NCI-H2171 (cell line): ENCODE measurements around the gene RPL13A.

Experiments
- DNase-seq: peaks from one replicate; lab custom pipeline; 2025; lab: John Stamatoyannopoulos, UW

Gene RPL13A

GRCh38 chr19:49481020-49481683, 6.3 kb upstream of the RPL13A start:
- DNase-seq: no peak

DNA sequence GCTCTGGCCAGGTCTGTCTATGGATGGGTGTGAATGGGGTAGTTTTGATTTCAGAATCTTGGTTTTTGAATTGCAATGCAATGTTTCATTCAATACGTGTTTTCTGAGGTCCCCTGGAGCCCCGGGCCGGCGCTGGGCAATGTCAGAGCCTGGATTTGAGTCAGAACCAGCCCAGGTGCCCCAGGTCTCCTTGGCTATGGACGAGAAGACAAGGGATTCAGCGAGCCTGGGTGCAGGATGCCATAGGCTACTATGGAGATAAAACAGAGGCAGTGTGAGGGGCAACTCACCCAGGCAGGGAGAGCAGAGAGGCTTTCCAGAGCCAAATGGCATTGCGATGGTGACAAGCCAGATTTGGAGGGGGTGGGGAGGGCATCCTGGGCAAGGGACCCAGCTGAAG, 1.2 kb upstream of the RPL13A start:
- no peak for DNase-seq

- DNase-seq: no peak
These were observed 615 bp upstream of the RPL13A start for GRCh38 chr19:49486710-49487276.

DNA sequence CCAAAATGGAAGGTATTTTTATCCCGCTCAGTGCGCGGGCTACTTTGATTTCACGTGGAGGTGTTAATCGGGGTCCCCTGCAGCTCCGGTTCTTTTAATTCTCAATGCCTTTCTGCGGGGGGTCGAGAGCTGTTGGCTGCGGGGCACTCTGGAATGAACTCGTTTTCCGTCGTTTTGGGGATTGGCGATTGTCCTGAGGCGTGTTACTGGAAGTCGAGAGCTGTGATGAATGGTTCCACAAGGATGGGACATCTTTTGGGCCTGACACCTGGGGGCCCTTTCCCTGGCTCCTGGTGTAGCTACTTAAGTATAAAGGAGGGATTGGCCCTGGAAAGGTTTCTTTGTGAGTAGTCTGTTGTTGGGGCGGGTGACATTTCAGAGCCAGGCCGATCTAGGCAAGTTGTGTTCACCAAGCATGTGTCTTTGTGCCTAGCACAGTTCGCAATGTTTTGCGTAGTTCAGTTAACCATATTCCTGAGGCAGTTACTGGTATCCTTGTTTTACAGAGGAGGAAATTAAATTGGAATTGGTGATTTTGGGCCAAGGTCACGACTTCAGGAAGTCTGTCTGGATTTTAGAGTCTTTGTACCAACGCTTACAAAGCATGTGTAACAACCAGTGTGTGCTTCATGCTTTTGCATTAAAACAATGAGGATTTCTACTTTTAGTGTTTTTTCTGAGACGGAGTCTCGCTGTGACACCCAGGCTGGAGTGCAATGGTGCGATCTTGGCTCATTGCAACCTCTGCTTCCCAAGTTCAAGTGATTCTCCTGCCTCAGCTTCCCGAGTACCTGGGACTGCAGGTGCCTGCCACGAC, 846 bp downstream of the RPL13A start:
- no peak for DNase-seq

DNA sequence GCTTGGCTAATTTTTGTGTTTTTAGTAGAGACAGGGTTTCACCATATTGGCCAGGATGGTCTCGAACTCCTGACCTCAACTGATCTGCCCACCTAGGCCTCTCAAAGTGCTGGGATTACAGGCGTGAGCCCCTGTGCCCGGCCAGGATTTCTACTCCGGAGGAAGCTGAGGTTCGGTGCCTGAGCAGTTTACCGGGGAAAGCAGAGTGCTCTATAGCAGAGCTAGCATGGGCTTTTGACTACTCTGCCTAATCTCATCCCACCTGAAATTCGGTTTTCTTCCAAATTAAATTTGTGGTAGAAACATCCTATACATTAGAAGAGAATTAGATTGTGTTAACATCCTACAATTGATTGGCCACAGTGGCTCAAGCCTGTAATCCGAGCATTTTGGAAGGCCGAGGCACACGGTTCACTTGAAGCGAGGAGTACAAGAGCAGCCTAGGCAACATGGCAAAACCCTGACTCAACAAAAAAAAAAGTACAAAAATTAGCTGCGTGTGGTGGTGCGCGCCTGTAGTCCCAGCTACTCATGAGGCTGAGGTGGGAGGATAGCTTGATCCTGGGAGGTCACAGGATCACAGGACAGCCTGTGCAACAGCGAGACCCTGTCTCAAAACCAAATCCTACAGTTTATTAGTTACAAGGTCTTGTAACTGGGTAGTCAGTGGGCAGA, 1.6 kb downstream of the RPL13A start:
- no peak for DNase-seq

DNA sequence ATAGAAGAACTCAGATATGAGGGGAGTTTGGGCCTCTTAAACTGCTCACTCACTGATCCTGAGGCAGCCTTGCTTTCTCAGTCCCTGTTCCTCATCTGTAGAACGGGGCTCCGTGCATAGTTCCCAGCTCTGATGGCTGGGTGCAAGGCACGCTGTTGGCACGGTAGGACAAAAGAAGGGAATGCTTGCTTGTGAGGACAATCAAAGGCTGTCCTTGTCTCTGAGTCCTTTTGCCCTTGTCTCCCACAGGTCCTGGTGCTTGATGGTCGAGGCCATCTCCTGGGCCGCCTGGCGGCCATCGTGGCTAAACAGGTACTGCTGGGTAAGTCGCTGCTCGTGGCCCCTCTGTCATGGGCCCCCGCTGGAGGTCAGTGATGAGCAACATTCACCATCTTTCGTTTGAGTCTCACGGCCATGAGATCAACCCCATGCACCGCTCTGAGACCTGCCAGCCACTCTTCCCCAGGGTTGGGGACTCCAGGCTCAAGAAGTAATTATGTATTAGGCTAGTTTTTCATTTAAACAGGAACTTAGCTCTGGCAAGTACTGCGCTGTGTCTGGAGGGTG, 2.3 kb downstream of the RPL13A start:
- no peak for DNase-seq

DNA sequence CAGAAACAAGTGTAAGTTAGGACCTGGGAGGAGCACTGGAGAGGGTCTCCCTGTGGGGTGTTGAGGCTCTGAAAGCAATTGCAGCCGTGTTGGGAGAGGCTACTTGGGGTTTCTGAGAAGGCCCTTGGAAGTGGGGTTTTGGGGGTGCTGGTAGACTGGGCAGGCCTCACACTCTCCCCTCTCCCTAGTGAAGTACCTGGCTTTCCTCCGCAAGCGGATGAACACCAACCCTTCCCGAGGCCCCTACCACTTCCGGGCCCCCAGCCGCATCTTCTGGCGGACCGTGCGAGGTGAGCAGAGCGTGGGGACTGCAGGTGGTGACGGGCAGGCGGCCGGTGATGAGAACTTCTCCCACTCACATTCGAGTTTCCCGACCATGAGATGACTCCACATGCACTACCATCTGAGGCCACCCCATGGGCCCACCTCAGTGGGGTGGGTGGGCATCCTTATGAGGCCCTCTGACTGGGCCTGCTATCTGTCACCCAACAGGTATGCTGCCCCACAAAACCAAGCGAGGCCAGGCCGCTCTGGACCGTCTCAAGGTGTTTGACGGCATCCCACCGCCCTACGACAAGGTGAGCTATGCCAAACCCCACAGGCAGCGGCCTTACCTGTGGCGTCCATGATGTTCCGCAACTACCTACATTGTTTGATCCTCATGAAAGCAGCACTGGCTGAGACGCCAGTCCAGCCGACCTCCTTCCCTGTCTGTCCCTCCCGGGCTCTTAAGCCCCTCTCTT, 3.0 kb downstream of the RPL13A start:
- DNase-seq: no peak

GRCh38 chr19:49491030-49491803, 3.8 kb downstream of the RPL13A start:
- DNase-seq: no peak

DNA sequence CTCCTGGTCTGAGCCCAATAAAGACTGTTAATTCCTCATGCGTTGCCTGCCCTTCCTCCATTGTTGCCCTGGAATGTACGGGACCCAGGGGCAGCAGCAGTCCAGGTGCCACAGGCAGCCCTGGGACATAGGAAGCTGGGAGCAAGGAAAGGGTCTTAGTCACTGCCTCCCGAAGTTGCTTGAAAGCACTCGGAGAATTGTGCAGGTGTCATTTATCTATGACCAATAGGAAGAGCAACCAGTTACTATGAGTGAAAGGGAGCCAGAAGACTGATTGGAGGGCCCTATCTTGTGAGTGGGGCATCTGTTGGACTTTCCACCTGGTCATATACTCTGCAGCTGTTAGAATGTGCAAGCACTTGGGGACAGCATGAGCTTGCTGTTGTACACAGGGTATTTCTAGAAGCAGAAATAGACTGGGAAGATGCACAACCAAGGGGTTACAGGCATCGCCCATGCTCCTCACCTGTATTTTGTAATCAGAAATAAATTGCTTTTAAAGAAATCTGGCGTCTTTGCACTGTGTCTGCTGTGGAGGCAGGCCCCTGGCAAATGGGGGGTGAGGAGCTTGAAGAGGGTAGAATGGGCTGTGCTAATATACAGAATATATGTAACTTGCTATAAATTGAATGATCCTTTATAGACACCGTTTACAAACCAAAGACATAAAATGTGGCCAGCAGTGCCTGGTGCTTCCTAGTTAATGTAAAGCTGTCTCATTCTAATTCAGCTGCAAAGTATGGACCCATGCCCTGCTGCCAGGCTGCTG, 4.6 kb downstream of the RPL13A start:
- no peak for DNase-seq

- DNase-seq: no peak
These were observed 5.4 kb downstream of the RPL13A start for GRCh38 chr19:49492573-49493405.

DNA sequence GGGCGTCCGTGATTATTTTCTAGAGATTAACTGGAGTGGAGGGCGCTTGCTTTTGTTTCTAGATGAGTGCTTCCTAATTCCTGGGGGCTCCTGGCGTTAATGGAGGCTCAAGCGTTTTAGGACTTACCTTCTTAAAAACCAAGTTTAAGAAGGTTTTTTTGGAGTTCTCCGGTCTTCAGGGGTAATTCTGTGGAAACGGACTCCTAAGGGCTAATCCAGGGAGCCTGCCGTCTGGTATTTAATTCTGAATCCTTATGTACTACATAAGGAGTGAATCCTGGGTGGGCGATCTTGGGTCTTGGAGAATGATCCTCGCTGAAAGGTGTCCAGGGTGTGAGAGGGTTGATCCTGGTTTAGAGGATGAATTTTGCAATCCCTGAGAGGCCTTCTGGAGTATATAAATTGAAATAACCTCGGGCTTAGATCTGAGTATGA, 9.2 kb downstream of the RPL13A start:
- DNase-seq: no peak

GRCh38 chr19:49497047-49497788, 9.8 kb downstream of the RPL13A start:
- no peak for DNase-seq

DNA sequence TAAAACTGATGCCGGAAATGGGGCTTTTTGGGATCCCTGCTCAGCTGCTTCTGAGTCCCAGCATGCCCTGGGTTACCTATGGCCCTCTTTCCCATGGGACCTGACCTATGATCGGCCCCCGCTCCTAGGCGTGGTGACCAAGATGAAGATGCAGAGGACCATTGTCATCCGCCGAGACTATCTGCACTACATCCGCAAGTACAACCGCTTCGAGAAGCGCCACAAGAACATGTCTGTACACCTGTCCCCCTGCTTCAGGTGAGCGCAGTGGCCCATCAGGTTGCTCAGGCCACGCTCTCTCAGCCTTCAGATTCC, 10.3 kb downstream of the RPL13A start:
- DNase-seq: no peak

DNA sequence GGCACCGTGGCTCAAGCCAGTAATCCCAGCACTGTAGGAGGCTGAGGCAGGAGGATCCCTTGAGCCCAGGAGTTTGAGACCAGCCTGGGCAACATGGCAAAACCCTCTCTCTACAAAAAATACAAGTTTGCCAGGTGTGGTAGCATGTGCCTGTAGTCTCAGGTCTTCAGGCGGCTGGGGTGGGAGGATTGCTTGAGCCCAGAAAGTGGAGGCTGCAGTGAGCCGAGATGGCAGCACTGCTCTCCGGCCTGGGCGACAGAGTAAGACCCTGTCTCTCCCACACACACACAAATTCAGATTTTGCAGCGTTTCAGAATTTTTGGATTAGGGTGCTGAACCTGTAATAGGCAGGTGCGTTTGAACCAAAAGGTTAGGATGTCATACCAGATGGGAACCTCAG, 11.1 kb downstream of the RPL13A start:
- DNase-seq: no peak

- DNase-seq: no peak
These were observed 11.7 kb downstream of the RPL13A start for GRCh38 chr19:49499030-49499670.

DNA sequence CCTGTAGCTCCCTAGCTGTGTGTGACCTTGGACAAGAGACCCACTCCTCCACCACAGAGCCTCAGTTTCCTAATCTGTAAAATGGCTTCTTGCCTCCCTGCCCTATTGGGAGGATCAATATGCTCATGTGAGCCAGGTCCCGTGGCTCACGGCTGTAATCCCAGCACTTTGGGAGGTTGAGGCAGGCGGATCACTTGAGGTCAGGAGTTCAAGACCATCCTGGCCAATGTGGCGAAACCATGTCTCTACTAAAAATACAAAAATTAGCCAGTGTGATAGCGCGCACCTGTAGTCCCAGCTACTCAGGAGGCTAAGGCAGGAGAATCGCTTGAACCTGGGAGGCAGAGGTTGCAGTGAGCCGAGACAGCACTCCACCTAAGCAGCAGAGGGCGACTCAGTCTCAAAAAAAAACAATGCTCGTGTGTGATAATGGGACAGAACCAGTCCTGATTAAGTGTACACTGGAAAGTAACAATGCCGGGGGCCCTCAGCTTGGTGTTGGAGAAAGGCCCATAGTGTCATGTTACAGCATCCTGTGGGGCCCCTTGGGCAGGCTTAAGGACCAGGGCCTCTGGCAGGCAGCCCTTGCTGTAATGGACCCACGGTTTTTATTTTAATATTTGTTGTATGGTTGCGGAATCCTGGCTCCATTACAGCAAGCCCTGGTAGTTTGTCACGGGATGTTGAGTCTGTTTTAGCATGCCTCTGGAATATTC, 15.6 kb downstream of the RPL13A start:
- DNase-seq: no peak

GRCh38 chr19:49503582-49503962, 16.2 kb downstream of the RPL13A start:
- no peak for DNase-seq
